Activated CD8-positive, alpha-beta memory T cell treated with anti-CD3 and anti-CD28 coated beads for 36 hours (primary cell): ENCODE results near the gene CDK14. TPM values are rescaled to one million over a fixed set of nuclear protein-coding genes. Genes with fewer than 3 reads are reported as not detected.
"Not testable (repeated sequence)": the region's sequence is repeated elsewhere in the genome, so short reads cannot be mapped to it uniquely, and the experiment has no call there.

Experiments used
- CTCF ChIA-PET: fragments of 350-600 bp; sonication (Branson Sonifier 250); formaldehyde crosslinking; loops from one replicate; lab custom pipeline; 2021; ENCODE audit warnings: antibody characterized with exemption; lab: Charles Lee
- POLR2A ChIA-PET: fragments of 350-600 bp; sonication (Branson Sonifier 250); formaldehyde crosslinking; loops from one replicate; lab custom pipeline; 2021; ENCODE audit warnings: antibody characterized with exemption; lab: Charles Lee
- total RNA-seq, 2 experiments: library from RNA; stranded (reverse); gene quantifications; one replicate each; pipeline ENCODE4 v1.2.3, GENCODE V29; 2021

Gene CDK14
- total RNA-seq, 2 experiments from 2014 or later = 0.31 to 0.40 TPM

DNA sequence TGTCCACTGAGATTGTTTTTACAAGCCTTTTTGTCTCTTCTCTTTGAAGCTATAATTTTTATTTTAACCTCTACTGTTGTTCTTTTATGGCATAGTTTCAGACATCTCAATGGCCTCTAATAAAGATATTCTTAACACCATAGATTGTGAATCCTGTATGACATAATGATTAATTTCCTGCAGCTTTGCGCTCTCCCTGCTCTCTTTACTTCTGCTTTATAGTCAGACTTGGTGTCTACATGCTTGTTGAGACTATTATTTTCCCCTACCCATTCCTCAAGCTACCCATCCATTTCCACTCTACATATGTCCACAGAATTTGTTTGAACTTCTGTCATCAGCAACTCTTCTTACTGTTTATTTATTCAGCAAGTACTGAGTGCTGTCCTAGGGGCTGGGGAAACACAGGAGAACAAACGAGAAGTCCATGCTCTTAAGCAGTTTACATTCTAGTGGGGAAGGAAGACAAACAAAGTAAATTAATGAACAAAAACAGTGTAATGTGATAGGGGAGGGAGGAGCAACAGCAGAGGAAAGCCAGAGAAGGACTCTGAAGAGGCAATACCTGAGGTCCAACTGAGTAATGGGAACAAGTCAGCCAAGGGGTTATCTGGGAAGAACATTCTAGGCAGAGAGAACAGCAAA is 110.1 kb downstream of the CDK14 start:
- CTCF ChIA-PET = no interaction called here
- POLR2A ChIA-PET = no interaction called here

DNA sequence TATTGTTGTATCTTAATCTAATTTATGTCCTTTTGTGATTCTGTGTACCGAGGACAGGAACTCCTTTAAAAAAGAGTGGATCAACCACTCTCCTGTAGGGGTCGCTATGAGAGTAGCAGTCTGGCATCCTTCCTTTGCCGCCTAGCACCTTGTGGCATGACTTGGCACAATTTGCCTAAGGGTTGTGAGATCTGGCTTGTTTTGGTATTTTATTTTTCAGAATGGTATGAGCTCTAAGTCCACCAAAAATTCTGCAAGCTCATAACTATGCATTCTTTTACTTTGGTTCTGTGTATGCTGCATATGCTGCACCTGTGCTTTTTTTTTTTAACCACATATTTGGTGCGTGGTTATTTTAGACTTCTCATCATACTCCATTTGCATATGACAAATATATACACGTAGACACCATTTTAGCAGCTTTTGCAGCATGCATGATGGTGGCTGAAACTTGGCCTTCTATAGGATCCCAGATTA is 112.8 kb downstream of the CDK14 start:
- ChIA-PET CTCF (no interaction called here), POLR2A (no interaction called here)

DNA sequence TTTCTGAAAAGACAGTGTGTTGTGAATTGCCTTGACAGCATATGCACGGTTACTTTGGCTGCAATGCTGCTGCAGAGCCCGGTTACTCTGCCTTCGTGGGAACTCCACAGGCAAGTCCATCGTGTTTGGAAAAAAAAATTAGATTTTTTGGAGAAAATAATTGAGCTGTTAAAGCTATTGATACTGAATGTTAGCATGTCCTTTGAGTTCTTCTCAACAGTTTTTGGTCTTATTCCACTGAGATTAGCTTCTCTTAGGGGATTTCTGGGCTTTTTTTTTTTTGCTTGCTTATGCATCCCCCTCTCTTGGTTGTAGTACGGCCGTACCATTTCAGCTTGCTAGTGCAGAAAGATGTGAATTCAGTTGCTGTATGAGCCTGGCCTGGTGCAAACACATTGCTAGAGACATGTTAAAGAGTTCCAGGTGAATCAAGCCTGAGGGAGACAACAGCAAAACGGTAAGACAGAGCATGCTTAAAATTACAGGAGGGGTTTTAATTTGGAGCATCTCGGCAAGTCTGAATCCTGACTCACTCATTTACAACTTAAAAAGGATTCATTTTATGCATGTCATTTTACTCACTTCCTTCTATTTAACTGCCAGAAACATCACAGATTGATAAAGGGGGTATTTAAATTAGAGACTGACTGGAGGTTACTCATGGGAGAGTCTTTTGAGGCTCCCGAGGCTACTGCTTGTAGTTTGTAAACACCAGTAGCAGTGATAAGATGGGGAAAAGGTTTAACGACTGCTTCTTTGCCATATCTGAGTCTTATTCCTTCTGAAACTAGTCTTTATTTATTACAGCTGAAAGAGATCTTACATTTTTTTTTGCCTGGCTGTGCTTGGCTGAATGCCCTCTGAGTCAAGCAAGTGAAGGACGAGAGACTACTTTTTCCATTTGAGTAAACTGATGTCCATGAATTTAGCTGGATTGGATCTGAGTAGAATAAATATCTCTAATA is 113.7 kb downstream of the CDK14 start:
- POLR2A ChIA-PET = no interaction called here
- CTCF ChIA-PET = no interaction called here

DNA sequence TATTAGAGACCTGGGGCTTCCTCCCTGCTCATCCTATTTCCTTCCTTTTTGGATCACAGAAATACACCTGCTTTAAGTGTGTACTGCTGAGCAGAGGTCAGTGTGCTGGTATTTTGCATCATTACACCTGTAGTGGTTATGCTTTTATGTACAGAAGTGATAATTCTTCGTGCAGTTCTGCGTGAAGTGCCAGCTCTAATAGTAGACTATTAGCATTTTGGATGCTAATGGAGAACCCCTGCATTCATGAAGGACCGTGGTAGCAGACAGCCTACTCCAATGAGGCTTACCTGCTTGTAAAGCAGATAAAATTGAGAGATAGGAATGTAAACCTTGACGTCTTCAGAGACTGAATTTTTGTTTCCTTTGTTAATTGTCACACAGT is 114.3 kb downstream of the CDK14 start:
- ChIA-PET CTCF (no interaction called here), POLR2A (no interaction called here)

DNA sequence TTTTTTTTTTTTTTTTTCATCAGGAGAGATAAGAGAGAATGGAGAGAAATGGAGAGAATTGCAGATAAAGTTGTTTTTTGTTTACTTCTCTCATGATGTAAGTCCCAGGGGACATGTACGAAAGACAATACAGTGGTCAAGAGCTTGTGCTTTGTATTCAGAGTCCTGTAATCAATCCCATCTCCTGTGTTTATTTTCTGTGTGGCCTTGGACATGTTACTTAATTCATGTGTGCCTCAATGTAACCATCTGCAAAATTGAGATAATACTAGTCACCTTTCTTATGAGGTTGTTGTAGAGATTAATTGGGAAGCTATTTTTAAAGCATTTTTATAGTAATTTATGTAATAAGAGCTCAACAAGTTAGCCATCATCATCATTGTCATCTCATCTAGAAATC is 117.5 kb downstream of the CDK14 start:
- ChIA-PET POLR2A (no interaction called here), CTCF (no interaction called here)

DNA sequence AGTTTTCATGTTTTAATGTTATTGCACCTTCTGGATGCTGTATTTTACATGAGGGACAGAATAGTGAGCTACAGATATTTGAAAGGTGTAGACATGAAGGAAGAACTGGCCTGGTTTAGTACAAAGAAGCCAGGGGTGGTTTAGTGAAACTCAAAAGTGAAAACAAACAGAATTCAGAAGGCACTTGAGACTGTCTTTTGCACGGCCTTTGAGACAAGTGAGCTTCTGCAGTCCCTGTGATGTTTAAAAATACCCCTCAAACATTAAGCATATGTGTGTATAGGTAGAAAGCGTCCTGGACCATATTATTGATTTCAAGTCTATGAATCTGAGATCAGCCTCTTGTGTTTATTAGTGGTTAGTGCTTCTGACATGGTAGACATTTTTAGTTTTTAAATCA is 118.9 kb downstream of the CDK14 start:
- CTCF ChIA-PET = no interaction called here
- POLR2A ChIA-PET = no interaction called here

DNA sequence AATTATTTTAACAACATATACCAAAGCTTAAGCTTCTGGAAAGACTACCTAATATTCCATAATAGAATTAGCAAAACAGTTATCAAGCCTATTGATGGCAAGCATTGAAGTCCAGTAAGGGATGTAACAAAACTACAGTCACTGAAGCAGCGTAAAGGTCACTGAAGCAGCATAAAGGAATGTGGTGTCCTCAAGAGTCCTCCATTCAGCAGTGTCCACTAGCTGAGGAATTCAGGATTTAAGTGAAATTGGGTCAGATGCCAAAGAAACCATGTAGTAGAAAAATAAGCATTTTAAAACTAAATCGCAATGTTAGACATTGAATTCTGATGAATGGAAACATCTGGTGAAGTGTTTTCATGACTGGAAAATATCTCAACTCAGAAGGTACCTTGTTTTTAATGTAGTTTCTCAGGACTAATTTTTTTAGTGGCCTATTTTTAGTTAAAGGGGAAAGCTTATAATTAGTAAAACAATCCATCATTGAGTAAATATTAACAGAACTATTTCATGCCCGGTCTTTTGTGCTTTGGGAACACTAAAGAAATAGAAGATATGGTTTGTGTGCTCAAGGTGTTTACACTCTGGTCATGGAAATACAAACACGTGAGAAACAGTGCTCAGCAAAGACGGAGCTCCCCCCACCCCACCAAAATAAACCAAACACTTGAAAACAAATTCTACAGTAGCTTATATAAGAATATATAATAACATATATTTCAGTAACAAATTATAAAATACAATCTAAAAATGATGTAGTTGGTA is 121.4 kb downstream of the CDK14 start:
- POLR2A ChIA-PET = no interaction called here
- CTCF ChIA-PET = no interaction called here

DNA sequence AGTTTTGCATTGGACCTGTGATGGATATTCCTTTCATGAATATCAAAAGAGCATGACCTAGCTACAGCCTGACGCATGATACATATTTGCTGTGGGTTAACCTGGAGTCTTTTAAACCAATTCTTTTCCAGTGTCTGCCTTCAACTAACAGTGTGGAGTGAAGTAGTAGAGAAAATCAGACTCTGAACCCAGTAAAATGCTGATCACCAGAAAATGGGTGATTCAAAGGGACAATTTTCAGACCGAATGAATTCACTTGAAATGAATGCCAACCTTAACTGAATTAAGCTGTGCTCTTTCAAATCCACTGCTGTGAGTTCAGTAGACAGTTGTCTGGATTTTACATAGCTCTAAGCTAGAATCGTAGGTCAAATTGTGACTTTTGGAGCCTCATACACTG is 123.0 kb downstream of the CDK14 start:
- CTCF ChIA-PET = no interaction called here
- POLR2A ChIA-PET = no interaction called here

DNA sequence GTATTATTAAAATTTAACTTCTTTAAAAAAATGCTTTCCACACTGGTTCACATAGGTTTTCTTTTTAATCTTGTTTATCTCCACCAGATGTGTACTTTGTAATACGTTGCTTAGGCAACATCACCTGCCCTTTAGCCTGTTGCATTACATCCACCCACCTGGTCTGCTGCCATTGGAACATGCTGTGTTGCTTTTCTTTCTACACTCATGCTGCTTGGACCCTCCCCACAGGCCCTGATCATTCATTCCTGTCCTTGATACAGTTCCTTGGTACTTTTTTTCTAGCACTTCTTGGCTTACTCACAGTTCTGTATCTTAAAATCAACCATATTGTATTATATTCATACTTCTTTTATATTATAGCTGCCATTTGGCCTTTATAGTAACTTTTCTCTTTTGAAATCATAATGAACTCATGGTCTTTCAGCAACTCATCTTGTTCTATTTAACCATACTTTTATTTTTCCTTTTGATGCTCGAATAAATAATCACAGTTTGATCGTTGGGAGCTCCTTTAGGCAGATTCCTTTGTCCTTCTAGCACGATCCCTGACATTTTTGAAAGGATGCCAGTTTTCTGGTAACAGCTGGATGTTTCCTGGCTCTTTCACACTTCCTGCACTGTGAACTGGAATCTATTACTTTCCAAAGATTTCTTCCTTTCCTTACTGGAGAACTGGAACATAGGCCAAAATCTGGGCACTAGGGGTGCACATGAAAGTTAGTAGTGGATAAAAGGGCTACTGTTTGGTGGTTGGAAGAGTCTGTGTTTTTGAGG is 125.1 kb downstream of the CDK14 start:
- POLR2A ChIA-PET = no interaction called here
- CTCF ChIA-PET = no interaction called here

DNA sequence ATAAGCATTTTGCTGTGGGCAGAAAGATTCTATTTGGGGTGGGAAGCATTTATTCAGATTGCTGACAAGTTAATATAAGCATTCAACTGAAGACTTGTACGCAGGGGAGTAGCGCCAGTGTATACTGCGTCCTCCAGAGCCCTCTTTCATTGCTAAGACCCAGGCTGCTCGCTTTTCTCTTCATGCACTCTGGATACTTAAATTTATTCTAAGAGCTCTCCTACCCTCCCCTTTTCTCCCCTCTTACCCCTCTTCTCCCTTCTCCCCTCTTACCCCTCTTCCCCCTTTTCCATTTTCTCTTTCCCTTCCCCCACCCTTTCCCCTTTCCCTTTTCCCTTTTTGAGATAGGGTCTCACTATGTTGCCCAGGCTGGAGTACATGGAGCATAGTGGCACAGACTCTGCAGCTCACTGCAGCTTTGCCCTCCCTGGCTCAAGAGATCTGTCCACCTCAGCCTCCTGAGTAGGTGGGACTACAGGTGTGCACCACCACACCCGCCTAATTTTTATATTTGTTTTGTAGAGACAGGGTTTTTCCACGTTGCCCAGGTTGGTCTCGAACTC is 125.8 kb downstream of the CDK14 start:
- ChIA-PET CTCF (no interaction called here), POLR2A (no interaction called here)

DNA sequence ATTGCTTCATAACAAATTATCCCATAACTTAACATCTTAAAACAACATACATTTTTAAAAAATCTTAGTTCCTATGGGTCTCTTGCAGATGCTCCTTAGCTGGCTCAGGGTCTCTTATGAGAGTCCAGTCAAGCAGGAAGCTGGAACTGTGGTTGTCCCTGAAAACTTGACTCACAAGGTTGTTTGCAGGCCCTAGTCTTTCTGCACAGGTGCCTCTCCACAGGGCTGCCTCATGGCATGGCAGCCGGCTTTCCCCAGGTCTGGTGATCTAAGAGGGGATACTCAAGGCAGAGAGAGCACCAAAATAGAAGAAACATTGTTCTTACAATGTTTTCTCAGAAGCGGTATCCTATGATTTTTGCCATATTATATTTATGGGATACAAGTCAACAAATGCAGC is 127.1 kb downstream of the CDK14 start:
- POLR2A ChIA-PET = no interaction called here
- CTCF ChIA-PET = no interaction called here

DNA sequence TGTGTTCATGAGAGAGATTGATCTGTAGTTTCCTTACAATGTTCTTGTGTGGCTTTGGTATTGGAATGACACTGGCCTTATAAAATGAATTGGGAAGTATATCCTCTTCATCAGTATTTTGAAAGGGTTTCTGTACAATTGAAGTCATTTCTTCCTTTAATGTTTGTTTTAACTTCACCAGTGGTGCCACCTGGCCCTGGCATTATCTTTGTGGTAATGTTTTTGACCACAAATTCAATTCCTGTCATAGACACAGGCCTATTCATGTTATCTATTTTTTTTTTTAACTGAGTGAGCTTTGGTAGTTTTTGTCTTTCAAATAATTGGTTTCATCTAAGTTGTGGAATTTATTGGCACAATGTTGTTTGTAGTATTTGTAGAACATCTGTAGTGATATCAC is 127.7 kb downstream of the CDK14 start:
- POLR2A ChIA-PET = no interaction called here
- CTCF ChIA-PET = no interaction called here

DNA sequence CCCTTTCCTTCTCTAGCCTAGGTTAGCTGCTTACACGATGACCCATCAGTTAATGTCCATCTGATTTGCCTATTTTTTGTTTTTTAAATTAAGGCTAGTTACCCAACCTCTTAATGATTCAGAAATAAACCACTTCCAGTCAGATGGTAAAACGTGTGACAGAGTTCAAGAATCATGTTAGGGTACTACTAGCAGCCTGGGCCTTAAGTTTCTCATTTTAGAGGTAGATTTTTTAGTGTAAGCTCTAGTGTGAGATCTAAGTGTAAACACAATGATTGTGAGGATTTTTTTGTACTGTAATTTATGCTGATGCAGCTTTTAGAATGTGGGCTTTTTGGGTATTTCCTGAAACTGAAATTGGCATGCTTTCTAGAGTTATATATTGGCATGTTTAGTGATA is 130.0 kb downstream of the CDK14 start:
- CTCF ChIA-PET = no interaction called here
- POLR2A ChIA-PET = no interaction called here

DNA sequence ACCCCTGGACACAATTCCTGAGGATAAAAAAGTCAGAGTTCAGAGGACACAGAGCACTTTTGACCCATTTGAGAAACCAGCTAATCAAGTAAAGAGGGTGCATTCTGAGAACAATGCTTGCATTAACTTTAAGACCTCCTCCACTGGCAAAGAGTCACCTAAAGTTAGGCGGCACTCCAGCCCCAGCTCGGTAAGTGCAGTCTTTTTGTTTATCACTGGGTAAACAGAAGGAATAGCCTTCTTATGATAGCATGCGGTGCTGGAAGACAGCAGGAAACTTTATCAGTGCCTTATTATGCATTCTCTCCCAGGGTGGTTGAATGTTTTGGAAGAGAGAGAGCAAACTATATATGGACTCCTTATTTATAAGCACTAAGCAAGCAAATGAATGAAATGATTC is 130.5 kb downstream of the CDK14 start:
- CTCF ChIA-PET = no interaction called here
- POLR2A ChIA-PET = no interaction called here

DNA sequence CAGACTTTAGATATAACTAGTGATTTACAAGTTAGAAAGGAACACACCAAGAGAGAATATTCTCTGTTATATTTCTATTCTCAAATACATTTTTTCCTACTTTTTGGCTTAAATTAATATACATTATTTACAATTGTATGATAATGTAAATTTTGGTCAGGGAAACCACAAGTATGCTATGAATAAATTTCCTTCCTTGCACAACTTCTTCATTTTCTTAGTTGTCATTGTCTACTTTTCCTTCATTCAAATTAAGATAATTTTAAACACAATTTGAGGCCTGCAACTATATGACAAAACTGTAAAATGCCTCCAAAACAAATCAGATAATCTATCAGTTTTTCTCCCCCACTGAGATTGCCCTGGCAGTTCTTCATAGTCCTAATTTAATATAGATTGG is 131.3 kb downstream of the CDK14 start:
- ChIA-PET CTCF (no interaction called here), POLR2A (no interaction called here)

DNA sequence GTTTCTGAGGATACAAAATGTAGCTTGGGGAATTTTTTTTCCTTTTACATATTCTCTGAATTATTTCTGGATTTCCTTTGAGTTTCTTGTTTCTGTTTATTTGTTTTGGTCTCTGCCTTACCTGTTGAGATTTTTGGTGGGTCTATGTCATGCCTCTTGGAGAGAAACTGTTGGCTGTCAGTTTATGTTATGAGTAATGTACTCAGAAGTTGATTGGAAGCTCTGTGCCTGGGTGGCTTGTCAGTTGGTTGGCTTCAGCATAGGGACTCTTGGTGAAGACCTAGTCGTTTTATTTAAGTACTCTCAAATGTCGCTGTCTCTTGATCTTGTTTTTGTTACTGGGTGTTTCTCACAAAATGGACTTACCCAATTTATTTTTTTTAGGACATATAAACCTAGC is 132.4 kb downstream of the CDK14 start:
- ChIA-PET CTCF (no interaction called here), POLR2A (no interaction called here)

DNA sequence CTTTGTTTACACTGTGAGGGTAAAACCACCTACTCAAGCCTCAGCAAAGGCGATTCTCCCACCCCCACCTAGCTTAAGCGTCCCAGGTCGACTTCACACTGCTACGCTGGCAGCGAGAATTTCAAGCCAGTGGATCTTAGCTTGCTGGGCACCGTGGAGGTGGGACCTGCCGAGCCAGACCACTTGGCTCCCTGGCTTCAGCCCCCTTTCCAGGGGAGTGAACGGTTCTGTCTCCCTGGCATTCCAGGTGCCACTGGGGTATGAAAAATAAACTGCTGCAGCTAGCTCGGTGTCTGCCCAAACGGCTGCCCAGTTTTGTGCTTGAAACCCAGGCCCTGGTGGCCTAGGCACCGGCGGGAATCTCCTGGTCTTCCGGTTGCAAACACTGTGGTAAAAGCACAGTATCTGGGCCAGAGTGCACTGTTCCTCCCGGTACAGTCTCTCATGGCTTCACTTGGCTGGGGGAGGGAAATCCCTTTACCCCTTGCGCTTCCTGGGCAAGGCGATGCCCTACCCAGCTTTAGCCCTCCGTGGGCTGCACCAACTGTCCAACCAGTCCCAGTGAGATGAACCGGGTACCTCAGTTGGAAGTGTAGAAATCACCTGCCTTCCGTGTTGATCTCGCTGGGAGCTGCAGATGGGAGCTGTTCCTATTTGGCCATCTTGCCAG is 139.6 kb downstream of the CDK14 start:
- POLR2A ChIA-PET, CTCF ChIA-PET: not testable (repeated sequence)

DNA sequence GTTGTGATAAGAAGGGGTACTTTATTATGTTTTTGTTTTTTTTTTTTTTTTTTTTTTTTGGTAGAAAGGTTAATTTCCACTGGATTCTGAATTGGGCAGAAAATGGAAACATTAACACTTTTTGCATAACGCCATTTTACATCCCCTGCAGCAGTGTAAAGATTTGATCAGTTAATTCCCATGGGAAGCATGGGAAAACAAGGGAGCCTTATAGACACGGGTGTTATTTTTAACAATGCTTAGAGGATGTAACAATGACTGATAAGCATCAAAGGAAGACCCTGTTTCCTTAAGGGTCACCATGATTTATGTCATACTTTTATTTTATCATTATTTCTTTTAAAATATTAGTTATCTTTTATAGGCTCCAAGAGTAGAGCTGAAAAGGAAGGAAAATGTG is 140.2 kb downstream of the CDK14 start:
- CTCF ChIA-PET = no interaction called here
- POLR2A ChIA-PET = no interaction called here
